ENCODE measurements around the gene ZFAND5. TPM values are rescaled to one million over a fixed set of nuclear protein-coding genes. Genes with fewer than 3 reads are reported as not detected.

Gene ZFAND5
- polyA plus RNA-seq, 1 donor from 2014 or later = 110 TPM

Other genes starting within 250 kb of the ZFAND5 start
- not detected for gene GDA, start 215.8 kb downstream of the ZFAND5 start, polyA plus RNA-seq
- not detected for gene TMC1, start 156.4 kb upstream of the ZFAND5 start, polyA plus RNA-seq

All from IgD-negative memory B cell (primary cell).